Keratinocyte (primary cell): ENCODE measurements around the gene ST6GALNAC6. TPM values are rescaled to one million over a fixed set of nuclear protein-coding genes. Genes with fewer than 3 reads are reported as not detected.

Source experiments
- DNase-seq: peaks from one replicate; pipeline ENCODE4 v3.0.0-alpha.2; 2011; ENCODE audit warnings: low read depth, missing footprints, low spot score
- FAIRE-seq: peaks from 2 replicates; lab custom pipeline; 2011; peaks lifted over from hg19 to GRCh38; lab: Jason Lieb, UNC
- H2AFZ ChIP-seq: 2 replicates; pipeline ENCODE4 v1.6.0; 2012; ENCODE audit warnings: low read length, control low read depth, inconsistent platforms; ENCODE audit not compliant: control insufficient read depth
- H3K27ac ChIP-seq: 2 replicates; pipeline ENCODE4 v1.5.1; 2011; ENCODE audit warnings: low read length; ENCODE audit not compliant: control insufficient read depth, insufficient read depth
- H3K27me3 ChIP-seq: 3 replicates; pipeline ENCODE4 v1.6.0; 2011; ENCODE audit warnings: low read length; ENCODE audit not compliant: control insufficient read depth, insufficient read depth; ENCODE audit errors: extremely low read depth
- H3K36me3 ChIP-seq, 2 experiments: 2 replicates in 1 of 2; 3 replicates in 1 of 2; pipeline ENCODE4 v1.5.1; 2011; ENCODE audit warnings: low read length in 2 of 2, mild to moderate bottlenecking in 1 of 2; ENCODE audit not compliant: control insufficient read depth in 2 of 2, insufficient read depth in 2 of 2; ENCODE audit errors: extremely low read depth in 1 of 2
- H3K4me1 ChIP-seq: 3 replicates; pipeline ENCODE4 v1.5.1; 2011; ENCODE audit warnings: low read length; ENCODE audit not compliant: control insufficient read depth, insufficient read depth; ENCODE audit errors: extremely low read depth
- H3K4me2 ChIP-seq: 3 replicates; pipeline ENCODE4 v1.6.0; 2011; ENCODE audit warnings: low read depth, low read length; ENCODE audit not compliant: control insufficient read depth, insufficient read depth; ENCODE audit errors: extremely low read depth
- H3K4me3 ChIP-seq, 3 experiments: fragments of 200-600 bp in 1 of 3; sonication (generic) in 1 of 3; 2 replicates in 2 of 3; 3 replicates in 1 of 3; pipeline ENCODE4 v1.5.1; 2011 to 2016; ENCODE audit warnings: low read length in 3 of 3, mild to moderate bottlenecking in 3 of 3, control low read depth in 2 of 3, inconsistent platforms in 1 of 3, low read depth in 1 of 3, mixed read lengths in 1 of 3, mixed run types in 1 of 3, moderate library complexity in 1 of 3; ENCODE audit not compliant: control insufficient read depth in 2 of 3, insufficient read depth in 2 of 3; ENCODE audit errors: extremely low read depth in 1 of 3
- H3K79me2 ChIP-seq: 2 replicates; pipeline ENCODE4 v1.6.0; 2012; ENCODE audit warnings: low read length; ENCODE audit not compliant: control insufficient read depth, insufficient read depth
- H3K9ac ChIP-seq: 3 replicates; pipeline ENCODE4 v1.6.0; 2011; ENCODE audit warnings: low read length; ENCODE audit not compliant: control insufficient read depth, insufficient read depth; ENCODE audit errors: extremely low read depth
- H3K9me1 ChIP-seq: 3 replicates; pipeline ENCODE4 v1.6.0; 2011; ENCODE audit warnings: low read length; ENCODE audit not compliant: control insufficient read depth, insufficient read depth; ENCODE audit errors: extremely low read depth
- H3K9me3 ChIP-seq: 2 replicates; pipeline ENCODE4 v1.5.1; 2012; ENCODE audit warnings: low read depth, low read length; ENCODE audit not compliant: control insufficient read depth
- H4K20me1 ChIP-seq: 3 replicates; pipeline ENCODE4 v1.6.0; 2011; ENCODE audit warnings: low read length; ENCODE audit not compliant: control insufficient read depth, insufficient read depth; ENCODE audit errors: extremely low read depth
- EZH2 ChIP-seq: IDR thresholded peaks from one replicate; pipeline ENCODE4 v1.6.1; 2012; ENCODE audit warnings: inconsistent platforms, mild to moderate bottlenecking, low read length, moderate library complexity
- dilution Hi-C: fragments of 300-500 bp; cut with MboI; formaldehyde crosslinking; loops from one replicate; pipeline ENCODE4 v1.7.0; 2020; ENCODE audit warnings: low sequenced_read_pairs; ENCODE audit not compliant: extremely low pct_ligation_motif_present
- polyA plus RNA-seq, 5 experiments: library from polyadenylated mRNA; depleted of rRNA in 3 of 5; stranded (reverse) in 3 of 5; stranded (forward) in 1 of 5; unstranded in 1 of 5; fragments of >200 nt; gene quantifications; 1 replicate in 1 of 5; 2 replicates in 3 of 5; 3 replicates in 1 of 5; pipeline versions ENCODE4 v1.2.1 to v1.2.3, GENCODE V29; 2011 to 2012; ENCODE audit warnings: missing spikeins in 2 of 5, low read depth in 1 of 5, low replicate concordance in 1 of 5
- TF ChIP-seq, protein P1 (sequence below), 3 experiments: IDR thresholded peaks in 1 of 3; conservative IDR thresholded peaks in 1 of 3; optimal IDR thresholded peaks in 1 of 3; 2 replicates in 2 of 3; 3 replicates in 1 of 3; pipeline versions ENCODE3 to v1.5.1; 2011; ENCODE audit warnings: low read length in 3 of 3, mild to moderate bottlenecking in 3 of 3, moderate library complexity in 2 of 3, control low read depth in 1 of 3, inconsistent platforms in 1 of 3; ENCODE audit not compliant: insufficient read depth in 2 of 3; ENCODE audit errors: extremely low read depth in 1 of 3

ST6GALNAC6 gene
- polyA plus RNA-seq, 1 donor (not counting 4 experiments of a cell fraction or from before 2014, with no cell fraction given), result 21.1 TPM

- H2AFZ ChIP-seq, result no peak overlapping the region
- peaks cover 24% of the 10 kb centered on the region for H3K4me1 ChIP-seq
- H3K27ac ChIP-seq, result no peak overlapping the region
- dilution Hi-C loops, result no loop called here
- DNase-seq (no peak), FAIRE-seq (no peak)
- peaks cover 2% of the 10 kb centered on the region for H3K79me2 ChIP-seq
- H3K4me3 ChIP-seq, result no peak overlapping the region
- H4K20me1 ChIP-seq, result no peaks in the 10 kb centered on the region
- no peak overlapping the region for H3K4me2 ChIP-seq
- no peaks in the 10 kb centered on the region for H3K36me3 ChIP-seq
- no peaks in the 10 kb centered on the region for H3K9me1 ChIP-seq
- no peak overlapping the region for H3K9ac ChIP-seq
- no peaks in the 10 kb centered on the region for H3K27me3 ChIP-seq
- no peaks in the 10 kb centered on the region for H3K9me3 ChIP-seq
- TF ChIP-seq, protein P1, sequence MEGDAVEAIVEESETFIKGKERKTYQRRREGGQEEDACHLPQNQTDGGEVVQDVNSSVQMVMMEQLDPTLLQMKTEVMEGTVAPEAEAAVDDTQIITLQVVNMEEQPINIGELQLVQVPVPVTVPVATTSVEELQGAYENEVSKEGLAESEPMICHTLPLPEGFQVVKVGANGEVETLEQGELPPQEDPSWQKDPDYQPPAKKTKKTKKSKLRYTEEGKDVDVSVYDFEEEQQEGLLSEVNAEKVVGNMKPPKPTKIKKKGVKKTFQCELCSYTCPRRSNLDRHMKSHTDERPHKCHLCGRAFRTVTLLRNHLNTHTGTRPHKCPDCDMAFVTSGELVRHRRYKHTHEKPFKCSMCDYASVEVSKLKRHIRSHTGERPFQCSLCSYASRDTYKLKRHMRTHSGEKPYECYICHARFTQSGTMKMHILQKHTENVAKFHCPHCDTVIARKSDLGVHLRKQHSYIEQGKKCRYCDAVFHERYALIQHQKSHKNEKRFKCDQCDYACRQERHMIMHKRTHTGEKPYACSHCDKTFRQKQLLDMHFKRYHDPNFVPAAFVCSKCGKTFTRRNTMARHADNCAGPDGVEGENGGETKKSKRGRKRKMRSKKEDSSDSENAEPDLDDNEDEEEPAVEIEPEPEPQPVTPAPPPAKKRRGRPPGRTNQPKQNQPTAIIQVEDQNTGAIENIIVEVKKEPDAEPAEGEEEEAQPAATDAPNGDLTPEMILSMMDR (optimal IDR thresholded peaks at IDR 0.05 in 1 of 3, IDR thresholded peaks at IDR 0.05 in 1 of 3, conservative IDR thresholded peaks at IDR 0.05 in 1 of 3; ENCODE audit: extremely low read depth in 1 of 3, insufficient read depth in 2 of 3, low read length in 3 of 3), result no peak
- no peak for TF ChIP-seq EZH2
These were observed 20.6 kb downstream of the ST6GALNAC6 start for GRCh38 chr9:127878652-127879390.

DNA sequence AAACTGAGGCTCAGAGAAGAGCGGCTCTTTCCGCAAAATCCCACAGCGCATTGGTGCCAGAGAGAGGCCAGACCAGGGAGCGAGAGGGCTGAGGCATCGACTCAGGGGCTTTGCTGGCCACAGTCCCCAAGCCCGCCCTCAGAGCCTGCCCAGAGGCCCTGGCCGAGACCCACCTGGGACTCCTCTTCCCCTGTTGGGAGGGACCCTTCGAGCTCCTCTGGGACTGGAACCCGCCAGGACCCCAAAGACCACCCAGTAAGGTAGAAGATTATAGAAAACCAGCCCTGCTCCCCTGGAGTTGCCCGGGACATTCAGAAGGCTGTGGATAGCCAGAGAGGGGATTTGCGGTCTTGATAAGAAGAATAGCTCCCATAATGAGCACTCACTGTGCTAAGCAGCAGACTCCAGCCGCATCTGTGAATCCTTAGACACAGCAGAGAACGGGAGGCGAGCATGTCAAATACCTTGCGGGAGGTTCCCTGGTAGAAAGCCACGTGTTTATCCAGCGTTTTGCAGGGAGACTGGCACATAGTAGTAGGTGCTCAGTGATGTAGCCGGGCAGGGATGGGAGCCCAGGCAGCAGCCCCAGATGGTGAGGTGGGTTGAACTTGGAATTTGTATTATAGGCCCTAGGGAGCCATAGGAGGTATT, 21.3 kb downstream of the ST6GALNAC6 start:
- Histone ChIP-seq H3K79me2 (peaks cover 2% of the 10 kb centered on the region), H3K27ac (no peak overlapping the region), H3K27me3 (no peaks in the 10 kb centered on the region), H3K4me3 (peak overlapping the region; percentile 46 to 68 (median 67)), H3K9ac (peak overlapping the region; percentile 65), H2AFZ (peak overlapping the region; percentile 83), H3K9me1 (no peaks in the 10 kb centered on the region), H3K9me3 (no peaks in the 10 kb centered on the region), H3K4me1 (peaks cover 24% of the 10 kb centered on the region), H3K36me3 (no peaks in the 10 kb centered on the region), H3K4me2 (peak overlapping the region; percentile 80), H4K20me1 (no peaks in the 10 kb centered on the region)
- dilution Hi-C loops, result no loop called here
- DNase-seq (no peak), FAIRE-seq (no peak)
- TF ChIP-seq, protein P1 (optimal IDR thresholded peaks at IDR 0.05 in 1 of 3, IDR thresholded peaks at IDR 0.05 in 1 of 3, conservative IDR thresholded peaks at IDR 0.05 in 1 of 3; ENCODE audit: extremely low read depth in 1 of 3, insufficient read depth in 2 of 3, low read length in 3 of 3), result no peak
- no peak for TF ChIP-seq EZH2
